ENCODE measurements around the gene SUMO2.

SUMO2 gene

GRCh38 chr17:75205037-75205792, 22.5 kb upstream of the SUMO2 start, which contains the start of gene NUP85:
Gene NUP85, plus strand, starts transcription at chr17:75205679. Its CDS starts 83 bp downstream, at chr17:75205762.
- H3K4me1 ChIP-seq (ENCODE audit: insufficient read depth, low read length): no peaks in the 10 kb centered on the region
- H3K9me3 ChIP-seq (ENCODE audit: control insufficient read depth, insufficient read depth, low read length): no peaks in the 10 kb centered on the region
- H3K9ac ChIP-seq (ENCODE audit: low read depth, low read length): peak within 1 kb of the TSS; percentile 98
- peaks cover 11% of the 10 kb centered on the region for H3K36me3 ChIP-seq (ENCODE audit: insufficient read depth, low read length)

- Histone ChIP-seq H3K4me1 (ENCODE audit: insufficient read depth, low read length) (no peaks in the 10 kb centered on the region), H3K36me3 (ENCODE audit: insufficient read depth, low read length) (no peaks in the 10 kb centered on the region), H3K9me3 (ENCODE audit: control insufficient read depth, insufficient read depth, low read length) (no peaks in the 10 kb centered on the region), H3K9ac (ENCODE audit: low read depth, low read length) (no peak overlapping the region)
Measured at GRCh38 chr17:75199886-75200618, 17.3 kb upstream of the SUMO2 start.

GRCh38 chr17:75194879-75195278, 12.1 kb upstream of the SUMO2 start:
- H3K9ac ChIP-seq (ENCODE audit: low read depth, low read length): no peak overlapping the region
- H3K4me1 ChIP-seq (ENCODE audit: insufficient read depth, low read length): no peaks in the 10 kb centered on the region
- no peaks in the 10 kb centered on the region for H3K9me3 ChIP-seq (ENCODE audit: control insufficient read depth, insufficient read depth, low read length)
- H3K36me3 ChIP-seq (ENCODE audit: insufficient read depth, low read length): no peaks in the 10 kb centered on the region

- Histone ChIP-seq H3K9ac (ENCODE audit: low read depth, low read length) (no peak overlapping the region), H3K36me3 (ENCODE audit: insufficient read depth, low read length) (no peaks in the 10 kb centered on the region), H3K4me1 (ENCODE audit: insufficient read depth, low read length) (no peaks in the 10 kb centered on the region), H3K9me3 (ENCODE audit: control insufficient read depth, insufficient read depth, low read length) (no peaks in the 10 kb centered on the region)
Measured at GRCh38 chr17:75191584-75191983, 8.8 kb upstream of the SUMO2 start.

GRCh38 chr17:75188614-75189013, 5.9 kb upstream of the SUMO2 start:
- Histone ChIP-seq H3K9me3 (ENCODE audit: control insufficient read depth, insufficient read depth, low read length) (no peaks in the 10 kb centered on the region), H3K4me1 (ENCODE audit: insufficient read depth, low read length) (no peaks in the 10 kb centered on the region; the same call in 1 of the 2 replicates), H3K9ac (ENCODE audit: low read depth, low read length) (no peak overlapping the region), H3K36me3 (ENCODE audit: insufficient read depth, low read length) (no peaks in the 10 kb centered on the region)

GRCh38 chr17:75183999-75184884, 1.5 kb upstream of the SUMO2 start:
- Histone ChIP-seq H3K36me3 (ENCODE audit: insufficient read depth, low read length) (peaks cover 8% of the 10 kb centered on the region; the same call in 1 of the 2 replicates), H3K9me3 (ENCODE audit: control insufficient read depth, insufficient read depth, low read length) (no peaks in the 10 kb centered on the region), H3K4me1 (ENCODE audit: insufficient read depth, low read length) (peaks cover 4% of the 10 kb centered on the region), H3K9ac (ENCODE audit: low read depth, low read length) (no peak overlapping the region)

GRCh38 chr17:75182319-75182568, 515 bp downstream of the SUMO2 start:
- Histone ChIP-seq H3K9me3 (ENCODE audit: control insufficient read depth, insufficient read depth, low read length) (no peaks in the 10 kb centered on the region), H3K36me3 (ENCODE audit: insufficient read depth, low read length) (peaks cover 16% of the 10 kb centered on the region), H3K9ac (ENCODE audit: low read depth, low read length) (peak overlapping the region; percentile 94), H3K4me1 (ENCODE audit: insufficient read depth, low read length) (peaks cover 4% of the 10 kb centered on the region)

- Histone ChIP-seq H3K9ac (ENCODE audit: low read depth, low read length) (peak overlapping the region; percentile 94), H3K9me3 (ENCODE audit: control insufficient read depth, insufficient read depth, low read length) (no peaks in the 10 kb centered on the region), H3K36me3 (ENCODE audit: insufficient read depth, low read length) (peaks cover 18% of the 10 kb centered on the region), H3K4me1 (ENCODE audit: insufficient read depth, low read length) (peaks cover 4% of the 10 kb centered on the region)
Measured at GRCh38 chr17:75181608-75182318, 996 bp downstream of the SUMO2 start.

GRCh38 chr17:75181110-75181509, 1.6 kb downstream of the SUMO2 start:
- Histone ChIP-seq H3K4me1 (ENCODE audit: insufficient read depth, low read length) (peaks cover 4% of the 10 kb centered on the region), H3K9me3 (ENCODE audit: control insufficient read depth, insufficient read depth, low read length) (no peaks in the 10 kb centered on the region), H3K36me3 (ENCODE audit: insufficient read depth, low read length) (peaks cover 23% of the 10 kb centered on the region), H3K9ac (ENCODE audit: low read depth, low read length) (peak overlapping the region; percentile 94)

- Histone ChIP-seq H3K9ac (ENCODE audit: low read depth, low read length) (no peak overlapping the region), H3K36me3 (ENCODE audit: insufficient read depth, low read length) (peaks cover 47% of the 10 kb centered on the region), H3K9me3 (ENCODE audit: control insufficient read depth, insufficient read depth, low read length) (no peaks in the 10 kb centered on the region), H3K4me1 (ENCODE audit: insufficient read depth, low read length) (peaks cover 4% of the 10 kb centered on the region)
Measured at GRCh38 chr17:75178453-75178852, 4.3 kb downstream of the SUMO2 start.

- Histone ChIP-seq H3K36me3 (ENCODE audit: insufficient read depth, low read length) (peaks cover 52% of the 10 kb centered on the region), H3K9me3 (ENCODE audit: control insufficient read depth, insufficient read depth, low read length) (no peaks in the 10 kb centered on the region), H3K4me1 (ENCODE audit: insufficient read depth, low read length) (peaks cover 4% of the 10 kb centered on the region; the same call in 1 of the 2 replicates), H3K9ac (ENCODE audit: low read depth, low read length) (no peak overlapping the region)
Measured at GRCh38 chr17:75176625-75177024, 6.1 kb downstream of the SUMO2 start.

- H3K9me3 ChIP-seq (ENCODE audit: control insufficient read depth, insufficient read depth, low read length): no peaks in the 10 kb centered on the region
- H3K9ac ChIP-seq (ENCODE audit: low read depth, low read length): no peak overlapping the region
- no peaks in the 10 kb centered on the region for H3K4me1 ChIP-seq (ENCODE audit: insufficient read depth, low read length)
- H3K36me3 ChIP-seq (ENCODE audit: insufficient read depth, low read length): peaks cover 55% of the 10 kb centered on the region
Measured at GRCh38 chr17:75174996-75175395, 7.8 kb downstream of the SUMO2 start.

GRCh38 chr17:75173526-75173925, 9.2 kb downstream of the SUMO2 start:
- Histone ChIP-seq H3K9ac (ENCODE audit: low read depth, low read length) (no peak overlapping the region), H3K9me3 (ENCODE audit: control insufficient read depth, insufficient read depth, low read length) (no peaks in the 10 kb centered on the region), H3K36me3 (ENCODE audit: insufficient read depth, low read length) (peaks cover 48% of the 10 kb centered on the region), H3K4me1 (ENCODE audit: insufficient read depth, low read length) (no peaks in the 10 kb centered on the region)

GRCh38 chr17:75168998-75169397, 13.8 kb downstream of the SUMO2 start:
- H3K9me3 ChIP-seq (ENCODE audit: control insufficient read depth, insufficient read depth, low read length): no peaks in the 10 kb centered on the region
- peaks cover 37% of the 10 kb centered on the region for H3K36me3 ChIP-seq (ENCODE audit: insufficient read depth, low read length)
- H3K9ac ChIP-seq (ENCODE audit: low read depth, low read length): no peak overlapping the region
- no peaks in the 10 kb centered on the region for H3K4me1 ChIP-seq (ENCODE audit: insufficient read depth, low read length)

All from ES-I3 (cell line).